HG03135 (cell line): ENCODE results near the gene SLMAP.

Experiments used
- ATAC-seq: cut with Tn5 transposase; IDR thresholded peaks from one replicate; pipeline ENCODE4 v1.9.1; 2021; ENCODE audit warnings: mild to moderate bottlenecking, moderate library complexity; ENCODE audit not compliant: unreplicated experiment

Gene SLMAP

DNA sequence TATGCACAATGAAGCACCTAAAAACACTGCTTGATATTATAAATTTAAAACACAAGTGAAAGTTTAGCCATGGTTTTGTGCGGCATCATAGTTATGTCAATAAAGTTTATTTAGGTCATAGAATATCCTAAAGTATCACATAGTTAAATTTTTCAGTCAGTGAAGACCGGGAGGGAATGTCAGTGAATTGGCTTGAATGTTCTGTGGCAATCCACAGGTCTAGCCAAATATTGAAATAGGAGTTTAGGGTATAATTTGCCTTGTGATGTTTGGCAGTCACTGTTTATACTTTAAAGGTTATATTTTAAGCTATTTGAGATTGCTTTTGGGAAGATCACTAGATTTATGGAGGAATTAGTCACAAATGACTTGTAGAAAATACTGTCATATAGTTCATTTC lies 172.4 kb downstream of the SLMAP start:
- ATAC-seq = no peak

DNA sequence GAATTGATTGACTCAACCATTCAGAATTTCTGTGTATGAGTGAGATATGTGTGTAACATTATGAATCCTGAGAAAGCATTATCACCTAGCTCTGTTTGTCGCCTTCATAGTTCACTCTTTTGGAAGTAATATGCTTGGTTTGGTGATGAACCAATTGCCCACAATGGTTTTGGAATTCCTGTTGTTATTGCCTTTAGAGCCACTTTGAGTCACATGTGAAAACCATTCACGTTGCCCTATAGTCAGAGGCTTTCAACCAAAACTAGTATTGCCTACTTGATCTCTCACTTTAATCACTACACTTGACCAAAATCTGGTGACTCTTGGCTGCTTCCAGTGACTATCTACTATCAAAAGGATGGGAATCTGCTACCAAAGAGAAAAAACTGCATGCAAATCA lies 173.9 kb downstream of the SLMAP start:
- no peak for ATAC-seq

DNA sequence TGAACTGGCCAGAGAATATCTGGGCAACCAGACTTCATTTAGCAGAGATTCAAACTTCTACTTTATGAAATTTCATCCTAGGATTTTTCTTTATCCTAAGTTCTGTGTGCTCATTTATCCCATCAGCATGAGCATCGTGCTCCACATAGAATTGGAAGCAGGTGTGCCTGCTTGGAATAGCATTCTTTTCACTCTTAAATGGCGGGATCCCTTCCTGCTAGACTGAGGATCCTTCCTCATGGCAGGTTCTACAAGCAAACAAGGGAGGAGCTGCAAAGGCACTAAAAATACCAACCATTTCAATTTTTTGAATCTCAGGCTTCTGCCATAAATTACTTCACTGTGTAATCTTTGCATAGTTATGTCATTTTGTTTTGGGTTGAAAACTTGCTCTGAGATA lies 177.5 kb downstream of the SLMAP start:
- ATAC-seq = no peak

DNA sequence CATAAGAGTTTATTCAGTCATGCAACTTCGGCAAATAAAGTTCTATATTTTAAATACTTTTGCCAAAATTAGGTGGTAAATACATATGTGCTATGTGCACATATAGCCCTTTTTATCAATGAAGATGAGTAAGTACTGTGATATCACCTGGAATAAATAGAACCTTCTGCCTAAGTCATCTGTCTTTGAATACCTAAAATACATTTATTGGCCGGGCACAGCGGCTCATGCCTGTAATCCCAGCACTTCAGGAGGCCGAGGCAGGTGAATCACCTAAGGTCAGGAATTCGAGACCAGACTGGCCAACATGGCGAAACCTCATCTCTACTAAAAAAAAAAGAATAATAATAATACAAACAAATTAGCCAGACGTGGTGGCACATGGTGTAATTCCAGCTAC lies 178.3 kb downstream of the SLMAP start:
- ATAC-seq = no peak

DNA sequence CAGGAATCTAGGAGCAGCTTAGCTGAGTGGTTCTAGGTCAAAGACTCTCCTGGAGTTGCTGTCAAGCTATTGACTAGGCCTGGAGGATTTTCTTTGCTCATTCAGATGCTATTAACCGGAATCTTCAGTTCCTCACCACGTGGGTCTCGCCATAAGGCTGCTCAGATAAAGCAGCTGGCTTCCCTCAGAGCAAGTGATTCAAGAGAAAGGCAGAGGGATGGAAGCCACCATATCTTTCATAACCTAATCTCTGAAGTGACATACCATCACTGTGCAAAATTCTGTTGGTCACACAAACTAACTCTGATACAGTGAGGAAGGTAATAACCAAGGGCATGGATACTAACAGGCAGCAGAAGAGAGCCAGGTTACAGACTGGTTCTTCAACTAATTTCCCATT lies 179.4 kb downstream of the SLMAP start:
- ATAC-seq = no peak

DNA sequence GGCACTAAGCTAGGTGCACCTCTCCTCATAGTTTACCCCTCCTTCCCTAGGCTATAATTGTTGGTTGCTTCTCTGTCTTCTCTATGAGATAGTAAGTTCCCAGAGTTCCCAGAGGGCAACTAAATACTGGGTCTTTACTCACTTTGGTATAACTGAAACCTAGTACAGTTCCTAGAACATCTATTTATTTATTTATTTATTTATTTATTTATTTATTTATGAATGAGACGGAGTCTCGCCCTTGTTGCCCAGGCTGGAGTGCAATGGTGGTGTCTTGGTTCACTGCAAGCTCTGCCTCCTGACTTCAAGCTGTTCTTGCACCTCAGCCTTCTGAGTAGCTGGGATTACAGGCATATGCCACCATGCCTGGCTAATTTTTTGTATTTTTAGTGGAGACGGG lies 181.0 kb downstream of the SLMAP start:
- ATAC-seq = no peak

DNA sequence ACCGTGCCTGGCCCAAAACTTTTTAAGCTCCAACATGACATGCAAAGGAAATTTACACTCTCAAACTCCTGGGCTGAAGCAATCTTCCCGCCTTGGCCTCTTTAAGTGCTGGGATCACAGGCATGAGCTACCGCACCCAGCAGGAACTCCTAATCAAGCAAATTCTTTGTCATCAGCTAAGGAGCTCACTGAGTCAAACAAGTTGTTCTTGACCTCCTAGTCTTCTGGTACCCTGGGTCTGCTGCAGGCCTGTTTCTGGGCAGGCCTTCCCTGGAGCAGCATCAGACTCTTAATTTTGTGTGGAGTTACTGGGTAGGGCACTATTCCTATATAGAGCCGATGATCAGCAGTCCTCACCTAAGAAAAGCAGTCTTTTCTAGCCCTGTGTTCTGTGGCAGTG lies 183.7 kb downstream of the SLMAP start:
- ATAC-seq = no peak

DNA sequence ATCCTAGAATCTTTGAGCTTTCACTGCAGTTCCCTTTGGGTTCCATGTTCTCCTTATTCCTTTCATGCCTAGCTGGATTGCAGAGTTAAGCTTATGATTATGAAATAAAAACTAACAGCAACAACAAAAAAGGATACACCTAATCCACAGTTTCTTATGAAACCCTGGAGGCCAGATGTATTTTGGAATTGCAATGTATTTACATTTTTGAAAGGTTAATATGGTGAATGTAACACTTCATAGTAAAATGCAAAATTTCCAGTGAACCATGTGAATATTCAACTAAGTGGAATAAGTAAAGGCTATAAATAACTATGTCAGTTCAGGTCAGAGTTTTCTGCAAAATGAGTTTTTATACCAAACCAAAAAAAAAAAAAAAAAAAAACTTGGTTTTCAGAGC lies 186.3 kb downstream of the SLMAP start:
- no peak for ATAC-seq

DNA sequence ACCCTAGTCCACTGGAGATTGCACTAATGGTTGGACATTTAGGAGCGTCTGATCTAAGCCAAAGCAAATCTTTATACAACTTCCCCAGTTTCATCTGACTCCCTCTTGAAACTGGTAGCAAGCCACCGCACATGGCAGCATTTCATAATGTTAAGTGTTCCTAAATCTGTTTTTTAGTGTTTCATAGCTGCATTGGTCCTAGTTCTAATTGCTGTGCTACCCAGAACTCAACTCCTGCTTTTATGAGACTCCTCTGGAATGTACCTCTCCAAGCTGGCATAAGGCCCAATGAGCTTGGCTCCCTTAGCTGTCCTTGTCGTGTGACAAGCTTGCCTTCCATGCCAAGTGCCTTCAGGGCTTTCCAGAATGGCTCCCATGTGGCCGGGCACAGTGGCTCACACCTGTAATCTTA lies 186.8 kb downstream of the SLMAP start:
- no peak for ATAC-seq

DNA sequence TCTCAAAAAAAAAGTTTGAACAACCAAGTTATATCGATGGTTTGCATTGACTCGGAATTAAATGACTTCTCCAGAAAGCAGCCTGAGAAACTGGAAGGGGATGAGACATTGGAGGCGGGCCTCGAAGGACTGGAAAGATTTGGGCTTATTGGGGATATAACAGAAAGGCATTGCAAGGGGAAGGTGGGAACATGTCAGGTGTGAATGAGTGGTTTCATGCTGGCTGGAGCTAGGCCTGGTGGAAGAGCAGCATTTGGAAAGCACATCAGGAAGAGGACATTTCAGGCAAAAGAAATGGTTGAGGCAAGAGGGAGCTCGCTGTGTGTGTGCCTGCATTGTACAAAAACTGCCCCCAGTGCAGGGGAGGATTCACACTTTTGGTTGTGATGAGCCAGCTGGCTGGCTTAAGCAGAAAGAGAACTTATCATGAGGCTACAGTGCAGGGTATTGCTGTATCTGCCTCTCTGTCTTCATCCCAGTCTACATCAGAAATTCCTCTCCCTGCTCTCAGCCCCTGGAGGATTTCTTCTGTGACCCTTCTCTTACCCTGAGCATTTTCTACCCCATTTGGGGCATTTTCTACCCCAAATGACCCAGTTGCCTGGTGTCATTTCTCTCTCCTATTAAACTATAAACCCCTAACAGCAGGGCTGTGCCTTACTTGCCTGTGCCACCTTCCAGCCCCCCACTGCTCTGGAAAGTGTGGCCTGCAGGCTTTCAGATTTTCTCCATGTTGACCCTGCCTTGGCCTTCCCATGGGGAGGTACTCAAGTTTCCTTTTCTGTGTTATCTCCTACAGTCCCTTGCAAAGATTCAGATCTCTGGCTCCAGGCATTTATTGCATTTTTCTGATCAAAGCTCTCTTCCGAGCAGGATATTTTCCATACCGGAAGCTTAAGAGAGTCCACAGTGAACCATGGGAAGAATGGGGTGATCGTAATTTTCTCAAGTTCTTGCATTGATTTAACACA lies 187.7 kb downstream of the SLMAP start:
- ATAC-seq = no peak

DNA sequence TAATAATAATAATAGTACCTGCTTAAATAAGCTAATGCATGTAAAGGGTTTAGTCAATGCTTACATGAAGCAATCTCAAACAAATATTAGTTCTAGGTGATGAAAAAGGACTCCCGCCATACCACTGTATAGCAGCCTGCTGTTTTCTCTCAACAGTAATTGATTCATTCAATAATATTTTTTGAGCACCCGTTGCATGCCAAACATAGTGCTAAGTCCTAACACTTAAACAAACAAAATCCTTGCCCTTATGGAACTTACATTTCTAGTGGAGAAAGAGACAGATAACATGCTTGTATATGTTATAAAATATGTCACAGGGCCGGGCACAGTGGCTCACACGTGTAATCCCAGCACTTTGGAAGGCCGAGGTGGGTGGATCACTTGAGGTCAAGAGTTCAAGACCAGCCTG lies 190.9 kb downstream of the SLMAP start:
- no peak for ATAC-seq

DNA sequence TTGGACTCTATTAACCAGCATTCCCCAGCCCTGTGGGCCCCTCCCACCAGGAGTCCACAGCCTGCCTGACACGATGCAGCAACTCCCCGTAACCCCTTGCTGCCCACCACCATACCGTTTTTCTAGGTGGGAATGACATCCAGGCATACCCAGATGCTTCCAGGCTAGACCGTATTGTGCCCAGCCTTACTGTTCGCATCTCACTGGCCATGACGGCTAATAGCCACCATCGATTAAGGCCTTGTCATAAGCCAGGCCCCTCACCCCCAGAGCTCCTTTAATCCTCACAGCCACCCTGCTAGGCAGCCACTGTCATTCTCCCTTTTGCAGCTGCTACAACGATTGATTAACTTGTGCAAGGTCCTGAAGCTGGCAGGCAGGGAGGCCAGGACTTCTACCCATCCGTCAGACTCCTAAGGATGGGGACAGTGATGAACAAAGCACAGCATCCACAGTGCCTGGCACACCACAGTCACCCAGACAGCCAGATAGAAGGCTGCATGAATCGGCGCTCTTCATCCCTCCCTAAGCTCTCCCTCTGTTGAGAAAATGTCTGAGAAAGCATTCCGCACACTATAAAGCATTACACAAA lies 192.1 kb downstream of the SLMAP start:
- ATAC-seq = no peak

DNA sequence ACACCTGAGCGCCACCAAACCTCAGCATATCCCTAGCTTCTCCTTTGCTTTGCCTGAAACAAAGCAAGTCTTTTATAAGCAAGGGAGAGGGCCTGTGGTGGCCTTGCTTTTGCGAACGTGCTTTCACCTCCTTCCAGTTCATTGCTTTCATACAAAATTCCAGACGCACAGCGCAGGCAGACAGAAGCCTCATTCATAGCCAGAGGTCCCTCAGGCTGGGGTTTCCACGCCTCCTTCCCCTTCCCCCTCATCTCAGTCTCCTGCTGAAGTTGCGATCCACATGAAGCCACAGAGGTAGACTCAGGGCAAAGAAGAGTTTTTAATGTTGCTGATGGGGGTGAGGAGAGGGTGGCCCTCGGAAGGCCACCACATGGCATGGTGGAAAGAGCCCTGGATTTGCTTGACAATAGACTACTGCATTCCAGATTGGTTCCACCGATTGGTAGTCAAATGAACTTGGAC lies 192.7 kb downstream of the SLMAP start:
- ATAC-seq = no peak

DNA sequence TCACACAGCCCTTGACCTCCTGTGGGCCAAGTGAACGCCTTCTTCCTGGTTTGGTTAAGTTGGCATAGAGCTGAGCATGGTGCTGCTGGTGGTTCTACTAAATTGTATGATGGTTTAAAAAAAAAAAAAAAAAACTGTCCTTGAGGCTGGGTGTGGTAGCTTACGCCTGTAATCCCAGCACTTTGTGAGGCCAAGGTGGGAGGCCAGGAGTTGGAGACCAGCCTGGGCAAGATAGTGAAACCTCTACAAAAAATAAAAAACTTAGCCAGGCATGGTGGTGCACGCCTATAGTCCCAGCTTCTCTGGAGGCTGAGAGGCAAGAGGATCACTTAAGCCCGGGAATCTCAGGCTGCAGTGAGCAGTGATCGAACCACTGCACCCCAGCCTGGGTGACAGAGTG lies 193.2 kb downstream of the SLMAP start:
- ATAC-seq = no peak

DNA sequence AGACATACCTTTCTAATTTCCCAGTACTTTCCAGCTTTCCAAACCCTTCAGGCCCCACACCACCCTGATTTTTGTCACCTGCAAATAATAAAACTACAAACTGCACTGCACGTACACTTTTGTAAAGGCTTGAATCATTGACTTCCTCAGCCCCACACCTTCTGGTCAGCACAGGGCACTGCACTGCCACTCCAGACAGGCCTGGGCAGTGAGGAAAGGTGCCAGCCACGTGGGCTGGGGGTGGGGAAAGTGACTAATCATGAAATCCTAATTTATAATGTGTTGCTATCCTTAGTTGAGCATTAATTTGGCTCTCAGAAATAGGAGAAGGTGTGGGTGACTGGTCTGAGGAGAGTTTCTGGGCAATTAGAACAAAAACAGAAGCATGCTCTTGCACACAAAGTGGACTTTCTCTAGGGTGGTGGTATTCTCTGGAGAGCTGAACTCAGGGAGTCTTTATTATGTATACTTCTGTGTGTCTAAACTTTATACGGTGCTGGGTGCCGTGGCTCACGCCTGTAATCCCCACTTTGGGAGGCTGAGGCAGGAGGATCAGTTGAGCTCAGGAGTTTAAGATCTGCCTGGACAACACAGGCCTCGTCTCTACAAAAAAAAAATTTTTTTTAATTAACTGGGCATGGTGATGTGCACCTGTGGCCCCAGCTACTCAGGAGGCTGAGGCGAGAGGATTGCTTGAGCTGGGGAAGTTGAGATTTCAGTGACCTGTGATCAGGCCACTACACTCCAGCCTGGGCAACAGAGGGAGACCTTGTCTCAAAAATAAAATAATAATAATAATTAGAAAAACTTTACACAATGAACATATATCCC lies 193.9 kb downstream of the SLMAP start:
- no peak for ATAC-seq

DNA sequence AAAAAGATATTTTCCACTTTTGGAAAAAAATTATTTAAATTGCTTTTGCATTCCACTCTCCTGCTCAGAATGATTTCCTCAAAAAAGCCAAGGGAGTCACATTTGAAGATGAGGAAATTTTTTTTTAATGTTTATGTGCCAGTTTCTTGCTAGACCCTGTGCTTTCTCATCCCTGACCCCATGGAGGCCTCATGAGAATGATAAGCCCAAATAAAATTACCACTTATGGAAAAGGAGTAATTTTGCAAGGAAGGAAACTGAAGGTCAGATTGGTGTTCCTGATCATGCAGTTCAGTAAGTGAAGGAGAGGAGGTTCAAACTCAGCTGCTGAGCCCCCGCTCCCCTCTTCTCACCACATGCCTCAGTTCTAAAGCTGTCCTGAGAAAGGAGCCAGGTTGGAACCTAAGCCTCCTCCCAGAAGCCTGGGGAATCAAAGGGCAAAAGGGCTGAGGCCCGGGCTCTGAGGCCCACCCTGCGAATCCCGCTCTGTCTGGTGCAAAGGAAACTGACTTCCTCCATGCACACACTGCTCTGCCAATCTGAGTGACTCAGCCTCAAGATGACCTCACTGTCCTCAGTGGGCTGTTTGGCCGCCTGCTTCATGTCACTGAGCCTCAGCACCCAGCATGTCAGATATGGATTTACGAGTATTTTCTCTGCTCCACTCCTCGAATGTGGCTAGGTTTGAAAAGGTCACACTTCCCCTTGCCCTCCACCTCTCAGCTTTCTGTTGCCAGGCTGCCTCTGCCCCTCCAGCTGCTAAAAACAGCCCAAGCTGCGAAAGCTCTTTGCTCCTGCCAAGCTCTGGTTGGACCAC lies 195.2 kb downstream of the SLMAP start:
- no peak for ATAC-seq

DNA sequence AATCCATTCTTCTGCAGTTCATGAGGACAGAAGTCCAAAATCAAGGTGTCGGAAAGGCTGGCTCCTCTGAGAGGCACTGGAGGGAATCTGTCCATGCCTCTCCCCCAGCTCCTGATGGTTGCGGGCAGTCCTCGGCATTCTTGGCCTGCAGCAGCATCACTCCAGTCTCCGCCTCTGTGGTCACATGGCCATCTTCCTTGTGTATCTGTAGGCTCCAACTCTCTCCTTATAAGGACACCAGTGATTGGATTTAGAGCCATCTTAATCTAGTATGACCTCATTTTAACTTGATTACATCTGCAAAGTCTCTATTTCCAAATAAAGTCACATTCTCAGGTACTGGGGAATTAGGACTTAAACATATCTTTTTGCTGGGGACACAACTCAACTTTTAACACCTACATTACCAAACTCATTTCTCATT lies 196.1 kb downstream of the SLMAP start:
- ATAC-seq = no peak

DNA sequence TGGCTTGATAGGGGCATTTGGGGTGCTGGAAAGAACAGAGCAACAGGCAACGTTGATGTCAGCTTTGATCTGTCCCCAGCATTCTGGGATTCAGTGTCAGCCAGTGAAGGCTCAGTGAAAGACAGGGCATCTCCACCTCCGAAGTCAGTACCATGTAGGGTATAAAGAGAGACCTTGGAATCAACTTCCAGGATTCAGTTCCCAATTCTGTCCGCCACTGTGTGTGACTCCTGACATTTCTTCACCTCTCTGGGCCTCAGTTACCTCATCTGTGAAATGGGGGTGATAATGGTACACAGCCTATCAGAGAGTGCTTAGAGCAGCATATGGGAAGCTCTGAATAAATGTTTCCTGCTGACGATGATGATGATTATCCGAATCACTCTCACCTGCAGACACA lies 196.5 kb downstream of the SLMAP start:
- ATAC-seq = no peak

DNA sequence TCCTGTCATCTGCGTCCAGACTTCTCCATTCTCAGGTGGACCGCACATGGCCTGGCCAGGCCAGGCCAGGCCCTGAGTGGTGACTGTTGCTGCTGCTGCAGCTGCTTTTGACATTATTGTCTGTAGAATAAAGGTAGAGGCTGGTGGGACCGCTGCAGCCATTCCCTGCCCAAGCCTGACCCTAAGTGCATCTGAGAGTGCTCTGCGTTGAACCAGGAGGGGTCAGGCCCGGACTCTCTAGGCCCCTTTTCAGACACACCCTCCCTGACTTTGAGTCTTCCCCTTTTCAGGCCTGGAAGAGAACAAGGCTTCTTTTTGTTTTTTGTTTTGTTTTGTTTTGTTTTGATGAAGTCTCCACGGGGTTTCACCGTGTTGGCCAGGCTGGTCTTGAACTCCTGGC lies 197.5 kb downstream of the SLMAP start:
- ATAC-seq = no peak

DNA sequence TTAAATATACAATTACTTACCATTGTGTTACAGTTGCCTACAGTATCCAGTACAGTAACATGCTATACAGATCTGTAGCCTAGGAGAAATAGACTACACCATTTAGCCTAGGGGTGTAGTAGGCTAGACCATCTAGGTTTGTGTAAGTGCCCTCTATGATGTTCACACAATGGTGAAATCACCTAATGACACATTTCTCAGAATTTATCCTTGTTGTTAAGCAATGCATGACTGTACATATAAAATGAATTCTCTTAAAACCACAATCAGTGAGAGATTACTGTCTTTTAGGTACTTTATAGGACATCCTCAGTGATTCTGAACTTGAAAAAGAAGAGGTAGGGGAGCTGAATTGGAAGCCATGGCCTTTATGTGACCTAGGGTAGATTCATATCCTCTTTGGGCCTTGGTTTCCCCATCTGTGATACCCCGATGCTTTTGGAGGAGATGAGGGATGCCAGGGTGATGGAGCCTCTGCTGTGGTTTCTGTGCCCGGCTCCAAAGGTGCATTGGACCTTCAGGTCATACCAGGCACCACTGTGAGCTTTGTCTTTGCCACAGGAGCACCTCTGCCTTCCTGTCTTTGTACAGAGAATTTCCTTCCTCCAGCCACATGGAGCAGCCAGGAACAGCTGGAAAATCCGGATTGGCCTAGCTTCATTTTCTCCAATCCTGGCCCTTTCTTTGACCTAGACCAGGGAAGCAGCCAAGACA lies 200.2 kb downstream of the SLMAP start:
- ATAC-seq = no peak
